Measurements from ENCODE around the gene ZNF575.
"Not testable (repeated sequence)": the region's sequence is repeated elsewhere in the genome, so short reads cannot be mapped to it uniquely, and the experiment has no call there.

ZNF575 gene

GRCh38 chr19:43544077-43544476, 11.1 kb downstream of the ZNF575 start:
- no peak for DNase-seq (ENCODE audit: low spot score)

- no peak for DNase-seq (ENCODE audit: low spot score)
Measured at GRCh38 chr19:43545276-43545675, 12.3 kb downstream of the ZNF575 start.

GRCh38 chr19:43545981-43546380, 13.0 kb downstream of the ZNF575 start:
- no peak for DNase-seq (ENCODE audit: low spot score)

GRCh38 chr19:43546581-43546980, 13.6 kb downstream of the ZNF575 start:
- DNase-seq (ENCODE audit: low spot score): no peak

- DNase-seq (ENCODE audit: low spot score): not testable (repeated sequence)
Measured at GRCh38 chr19:43547926-43548325, 14.9 kb downstream of the ZNF575 start.

- no peak for DNase-seq (ENCODE audit: low spot score)
Measured at GRCh38 chr19:43548706-43549105, 15.7 kb downstream of the ZNF575 start.

- DNase-seq (ENCODE audit: low spot score): no peak
Measured at GRCh38 chr19:43551399-43552197, 18.6 kb downstream of the ZNF575 start.

- no peak for DNase-seq (ENCODE audit: low spot score)
Measured at GRCh38 chr19:43552198-43552450, 19.1 kb downstream of the ZNF575 start.

- DNase-seq (ENCODE audit: low spot score): no peak
Measured at GRCh38 chr19:43552616-43553015, 19.6 kb downstream of the ZNF575 start.

- DNase-seq (ENCODE audit: low spot score): no peak
Measured at GRCh38 chr19:43553656-43554055, 20.7 kb downstream of the ZNF575 start.

- no peak for DNase-seq (ENCODE audit: low spot score)
Measured at GRCh38 chr19:43554317-43554895, 21.4 kb downstream of the ZNF575 start.

GRCh38 chr19:43555185-43555770, 22.3 kb downstream of the ZNF575 start:
- DNase-seq (ENCODE audit: low spot score): peak; percentile 78

- no peak for DNase-seq (ENCODE audit: low spot score)
Measured at GRCh38 chr19:43560687-43561086, 27.7 kb downstream of the ZNF575 start.

GRCh38 chr19:43561139-43561970, 28.4 kb downstream of the ZNF575 start:
- no peak for DNase-seq (ENCODE audit: low spot score)

GRCh38 chr19:43562226-43562697, 29.3 kb downstream of the ZNF575 start:
- no peak for DNase-seq (ENCODE audit: low spot score)

- peak; percentile 66 for DNase-seq (ENCODE audit: low spot score)
Measured at GRCh38 chr19:43562698-43563241, 29.8 kb downstream of the ZNF575 start.

- no peak for DNase-seq (ENCODE audit: low spot score)
Measured at GRCh38 chr19:43563816-43564457, 30.9 kb downstream of the ZNF575 start.

- no peak for DNase-seq (ENCODE audit: low spot score)
Measured at GRCh38 chr19:43564800-43565199, 31.8 kb downstream of the ZNF575 start.

GRCh38 chr19:43569657-43570056, 36.7 kb downstream of the ZNF575 start:
- no peak for DNase-seq (ENCODE audit: low spot score)

GRCh38 chr19:43570174-43570791, 37.3 kb downstream of the ZNF575 start:
- no peak for DNase-seq (ENCODE audit: low spot score)

- no peak for DNase-seq (ENCODE audit: low spot score)
Measured at GRCh38 chr19:43572171-43572588, 39.2 kb downstream of the ZNF575 start.

All from hematopoietic multipotent progenitor cell treated with erythropoietin and hydrocortisone succinate and interleukin-3 and kit ligand, for 15 days (in vitro differentiated cells).